GM12874 (cell line): ENCODE data around the gene PRRC2B.

Experiments
- CTCF ChIP-seq: IDR thresholded peaks from 2 replicates; pipeline ENCODE4 v1.5.1; 2011; ENCODE audit warnings: low read depth, mild to moderate bottlenecking, control low read depth, low read length, moderate library complexity; ENCODE audit not compliant: insufficient read depth

PRRC2B gene

GRCh38 chr9:131543141-131543540, 149.3 kb downstream of the PRRC2B start:
- TF ChIP-seq CTCF = no peak

GRCh38 chr9:131545003-131545785, 151.3 kb downstream of the PRRC2B start, which contains the start of gene PRRT1B:
Gene PRRT1B, plus strand, starts transcription at chr9:131545523. Its CDS starts 93 bp downstream, at chr9:131545616.
- TF ChIP-seq CTCF = no peak

- TF ChIP-seq CTCF = no peak
These were observed 152.0 kb downstream of the PRRC2B start for GRCh38 chr9:131545786-131546335.

GRCh38 chr9:131546336-131547084, 152.6 kb downstream of the PRRC2B start:
- no peak for TF ChIP-seq CTCF
